Psoas muscle (tissue), 8 donors: Measurements from ENCODE around the gene LOXHD1. TPM values are rescaled to one million over a fixed set of nuclear protein-coding genes. Genes with fewer than 3 reads are reported as not detected.

Source experiments
- ATAC-seq, 4 donors: fragments of 200-7000 bp; cut with Tn5 transposase; one replicate each; pipeline ENCODE4 v1.9.1; 2020; ENCODE audit warnings: moderate library complexity in 3 of 4, mild to moderate bottlenecking in 2 of 4
- DNase-seq, 2 donors: peaks; one replicate each; pipeline ENCODE4 v3.0.0-alpha.2; 2020
- H3K27ac ChIP-seq: fragments of 200-600 bp; one replicate; pipeline ENCODE4 v1.8.0; 2022
- H3K27me3 ChIP-seq, 3 donors: fragments of 200-600 bp in 1 of 3; one replicate each; pipeline versions ENCODE4 v1.6.1 to v1.8.0; 2013 to 2022; ENCODE audit warnings: low read length in 2 of 3, mild to moderate bottlenecking in 2 of 3, moderate library complexity in 1 of 3; ENCODE audit not compliant: insufficient read depth in 3 of 3
- H3K36me3 ChIP-seq, 2 donors: fragments of 200-600 bp in 1 of 2; one replicate each; pipeline versions ENCODE4 v1.6.1 to v1.8.0; 2013 to 2022; ENCODE audit warnings: low read depth in 1 of 2, mild to moderate bottlenecking in 1 of 2, moderate library complexity in 1 of 2; ENCODE audit not compliant: insufficient read depth in 1 of 2
- H3K4me1 ChIP-seq: fragments of 200-600 bp; one replicate; pipeline ENCODE4 v1.8.0; 2022
- H3K4me3 ChIP-seq: fragments of 200-600 bp; one replicate; pipeline ENCODE4 v1.8.0; 2022; ENCODE audit warnings: mild to moderate bottlenecking
- H3K9me3 ChIP-seq: fragments of 200-600 bp; one replicate; pipeline ENCODE4 v1.8.0; 2022
- WGBS, 3 donors: extraction: QIAGEN DNeasy Blood & Tissue Kit; methylation state at CpG; one replicate each; pipeline versions ENCODE4 v1.1.6 to v1.1.7; 2013; 5-methylcytosine and 5-hydroxymethylcytosine counted together
- intact Hi-C, 2 donors: fragments of 100-400 bp; cut with DNase I; formaldehyde crosslinking; loops; one replicate each; pipeline versions ENCODE4 v1.11.0 to v1.14.2; 2022
- polyA plus RNA-seq, 3 donors: library from polyadenylated mRNA; stranded (reverse); fragments of 200-250 nt; gene quantifications; one replicate each; pipeline ENCODE4 v1.2.3, GENCODE V29; 2013
- total RNA-seq, 4 donors: library from RNA; stranded (reverse); fragmentation: NEBNext Ultra II Directional in 2 of 4; extraction: Animal tissue kit (Norgen Biotek cat#: 25700) in 2 of 4; gene quantifications; one replicate each; pipeline versions ENCODE4 v1.2.1 to v1.2.4, GENCODE V29; 2021 to 2023
- TF ChIP-seq, protein P1 (sequence below): fragments of 200-600 bp; IDR thresholded peaks from one replicate; pipeline ENCODE4 v1.8.0; 2022; ENCODE audit warnings: antibody characterized with exemption
- donor health status: healthy with polysubstance abuse.
- donor health status: DM: no; HTN: no; CAD: no; lungs with moderate emphysema.
- donor health status: Bipolar disorder and iron deficiency.
- donor health status: healthy.
- donor health status: DM: yes; HTN: yes; CAD: no.
- donor health status: DM: no; HTN: no; CAD: no.
- donor health status: DM: no; HTN: no; CAD: no.
- donor health status: DM: yes; HTN: yes; CAD: no.

LOXHD1 gene
- total and polyA plus RNA-seq, 7 donors = 0.06 to 0.34 (median 0.12) TPM; not detected in 1

DNA sequence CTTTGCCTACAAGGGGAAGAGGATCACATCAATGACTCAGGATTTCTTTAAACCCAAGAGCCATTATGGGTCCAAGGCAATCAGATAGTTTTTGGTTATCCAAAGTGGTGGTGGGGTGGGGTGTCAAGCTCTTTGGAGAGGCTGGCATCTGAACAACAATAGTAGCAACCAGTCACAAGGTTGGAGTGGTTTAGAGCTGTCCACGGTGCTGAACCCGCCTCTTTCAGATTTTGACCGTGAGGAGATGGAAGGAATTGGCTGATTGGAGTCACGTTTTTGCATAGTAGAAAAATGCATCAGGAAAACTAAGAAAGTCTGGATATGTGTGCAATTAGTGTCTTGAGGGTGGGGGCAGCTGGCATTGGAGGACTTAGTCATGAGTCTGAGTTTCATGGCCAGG lies 159.9 kb downstream of the LOXHD1 start:
- DNase-seq = no peak
- H3K36me3 ChIP-seq = no peaks in the 10 kb centered on the region
- H3K27me3 ChIP-seq = peaks cover 0 to under 1% (median 0%) of the 10 kb centered on the region in 3 donors
- no peak overlapping the region for H3K27ac ChIP-seq
- 4 to 6% (median 5%) methylated on average over 4 of the region's 4 CpGs for WGBS, 3 donors
- H3K9me3 ChIP-seq = no peaks in the 10 kb centered on the region
- ATAC-seq = peak in 1 of 4 donors; percentile 43
- intact Hi-C loops = no loop called here
- no peak overlapping the region for H3K4me3 ChIP-seq
- TF ChIP-seq, protein P1, sequence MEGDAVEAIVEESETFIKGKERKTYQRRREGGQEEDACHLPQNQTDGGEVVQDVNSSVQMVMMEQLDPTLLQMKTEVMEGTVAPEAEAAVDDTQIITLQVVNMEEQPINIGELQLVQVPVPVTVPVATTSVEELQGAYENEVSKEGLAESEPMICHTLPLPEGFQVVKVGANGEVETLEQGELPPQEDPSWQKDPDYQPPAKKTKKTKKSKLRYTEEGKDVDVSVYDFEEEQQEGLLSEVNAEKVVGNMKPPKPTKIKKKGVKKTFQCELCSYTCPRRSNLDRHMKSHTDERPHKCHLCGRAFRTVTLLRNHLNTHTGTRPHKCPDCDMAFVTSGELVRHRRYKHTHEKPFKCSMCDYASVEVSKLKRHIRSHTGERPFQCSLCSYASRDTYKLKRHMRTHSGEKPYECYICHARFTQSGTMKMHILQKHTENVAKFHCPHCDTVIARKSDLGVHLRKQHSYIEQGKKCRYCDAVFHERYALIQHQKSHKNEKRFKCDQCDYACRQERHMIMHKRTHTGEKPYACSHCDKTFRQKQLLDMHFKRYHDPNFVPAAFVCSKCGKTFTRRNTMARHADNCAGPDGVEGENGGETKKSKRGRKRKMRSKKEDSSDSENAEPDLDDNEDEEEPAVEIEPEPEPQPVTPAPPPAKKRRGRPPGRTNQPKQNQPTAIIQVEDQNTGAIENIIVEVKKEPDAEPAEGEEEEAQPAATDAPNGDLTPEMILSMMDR = no peak
- H3K4me1 ChIP-seq = no peaks in the 10 kb centered on the region

DNA sequence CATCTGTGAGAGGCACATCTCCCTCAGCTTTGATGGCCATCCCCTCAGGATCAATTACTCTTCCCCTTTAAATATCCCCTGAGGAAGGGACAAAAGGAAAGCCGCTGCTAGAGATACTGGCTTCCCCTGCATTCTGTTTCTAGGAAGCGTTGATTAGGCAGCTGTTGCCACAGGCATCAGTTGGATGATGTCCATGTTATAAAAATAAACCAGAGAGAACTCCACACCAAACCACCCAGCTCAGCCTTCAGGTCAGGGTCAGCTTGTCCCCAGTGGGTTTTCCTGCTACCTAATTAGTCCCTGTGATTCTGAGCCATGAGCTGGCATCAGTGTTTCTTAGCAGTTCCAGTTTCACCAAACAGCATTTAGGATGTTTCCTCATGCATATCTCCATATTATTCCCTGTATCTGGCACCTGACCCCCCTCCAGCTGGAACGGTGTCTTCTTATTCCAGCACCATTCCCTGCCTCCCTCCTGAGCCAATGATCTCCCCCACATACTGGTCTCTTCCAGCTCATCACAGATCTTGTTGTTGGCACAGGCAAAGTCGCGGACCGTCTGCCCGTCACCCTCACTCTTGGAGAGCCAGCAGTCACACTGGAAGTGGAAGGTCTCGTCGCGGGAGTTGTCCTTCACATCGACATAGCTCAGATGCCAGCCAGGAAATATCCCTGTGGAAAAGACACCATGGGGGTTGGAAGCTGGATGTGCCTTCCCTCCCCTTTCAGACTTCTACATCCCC lies 168.4 kb downstream of the LOXHD1 start:
- DNase-seq (no peak), ATAC-seq (peak; percentile 52 to 77 (median 76))
- Histone ChIP-seq H3K27ac (no peak overlapping the region), H3K36me3 (no peaks in the 10 kb centered on the region), H3K4me1 (peaks cover 11% of the 10 kb centered on the region), H3K9me3 (no peaks in the 10 kb centered on the region), H3K4me3 (no peak overlapping the region), H3K27me3 (no peaks in the 10 kb centered on the region)
- TF ChIP-seq, protein P1 = no peak
- intact Hi-C loops = loop anchor here in 1 of 2 donors (10.0 kb wide), 1 partner anchor 324 kb away; no protein-coding TSS in a partner anchor
- WGBS, 3 donors = 23 to 45% (median 31%) methylated on average over 11 of the region's 11 CpGs

DNA sequence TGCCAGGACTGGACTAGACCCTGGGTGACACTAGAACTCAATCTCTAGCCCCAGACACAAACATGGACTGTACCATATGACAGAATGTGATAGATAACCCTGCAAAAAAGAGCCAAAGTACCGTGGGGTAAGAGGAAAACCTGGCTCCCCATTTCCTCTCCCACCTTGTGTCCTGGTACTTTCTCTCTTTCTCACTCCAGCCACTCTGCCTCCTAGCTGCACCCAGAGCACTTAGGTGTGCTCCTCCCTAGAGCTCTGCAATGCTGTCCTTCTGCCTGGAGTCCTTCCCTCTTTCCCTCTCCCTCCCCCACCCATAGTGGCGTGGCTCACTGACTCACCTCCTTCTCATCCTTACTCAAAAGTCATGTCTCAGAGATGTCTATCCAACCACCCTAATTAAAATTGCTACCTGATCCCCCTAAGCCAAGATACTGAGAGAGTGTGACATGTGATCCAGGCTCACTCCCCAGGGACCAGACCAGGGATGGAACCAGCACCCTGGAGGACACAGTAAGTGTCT lies 171.3 kb downstream of the LOXHD1 start:
- Histone ChIP-seq H3K27ac (no peak overlapping the region), H3K4me1 (peaks cover 11% of the 10 kb centered on the region), H3K27me3 (no peaks in the 10 kb centered on the region), H3K36me3 (no peaks in the 10 kb centered on the region), H3K4me3 (no peak overlapping the region), H3K9me3 (peaks cover 6% of the 10 kb centered on the region)
- TF ChIP-seq, protein P1 = no peak
- ATAC-seq = no peak
- intact Hi-C loops = loop anchor here in 1 of 2 donors (10.0 kb wide), 1 partner anchor 321 kb away; no protein-coding TSS in a partner anchor
- DNase-seq = no peak
- WGBS, 3 donors = 58 to 67% (median 60%) methylated on average over 2 of the region's 2 CpGs

DNA sequence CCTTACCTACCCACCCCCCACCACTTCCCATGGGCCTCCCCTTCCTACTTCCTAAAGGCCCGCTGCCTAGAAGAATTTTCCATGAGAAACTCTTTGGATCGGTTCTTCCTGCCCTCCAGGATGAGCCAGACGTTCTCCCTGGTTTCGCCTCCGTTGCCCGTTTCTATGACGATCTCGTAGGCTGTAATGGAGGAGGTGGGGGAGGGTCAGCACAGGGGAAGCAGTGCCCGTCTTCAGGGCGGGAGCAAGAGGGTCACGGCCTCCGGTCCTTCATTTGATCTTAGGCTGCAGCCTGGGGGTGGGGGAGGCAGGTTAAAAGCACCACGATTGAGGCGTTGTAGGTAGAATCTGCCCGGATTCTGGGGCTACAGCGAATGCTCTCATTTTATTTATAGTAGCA lies 172.0 kb downstream of the LOXHD1 start:
- intact Hi-C loops = loop anchor here in 1 of 2 donors (5.0 to 10.0 kb wide), 2 partner anchors 203 to 320 kb away; no protein-coding TSS in a partner anchor
- DNase-seq (no peak), ATAC-seq (no peak)
- 51 to 67% (median 52%) methylated on average over 16 of the region's 16 CpGs for WGBS, 3 donors
- no peaks in the 10 kb centered on the region for H3K27me3 ChIP-seq
- TF ChIP-seq, protein P1 = no peak
- H3K4me3 ChIP-seq = no peak overlapping the region
- H3K36me3 ChIP-seq = no peaks in the 10 kb centered on the region
- H3K27ac ChIP-seq = no peak overlapping the region
- peaks cover 6% of the 10 kb centered on the region for H3K9me3 ChIP-seq
- H3K4me1 ChIP-seq = peaks cover 11% of the 10 kb centered on the region
